ENCODE results near the gene KHDC1L.

Gene KHDC1L

DNA sequence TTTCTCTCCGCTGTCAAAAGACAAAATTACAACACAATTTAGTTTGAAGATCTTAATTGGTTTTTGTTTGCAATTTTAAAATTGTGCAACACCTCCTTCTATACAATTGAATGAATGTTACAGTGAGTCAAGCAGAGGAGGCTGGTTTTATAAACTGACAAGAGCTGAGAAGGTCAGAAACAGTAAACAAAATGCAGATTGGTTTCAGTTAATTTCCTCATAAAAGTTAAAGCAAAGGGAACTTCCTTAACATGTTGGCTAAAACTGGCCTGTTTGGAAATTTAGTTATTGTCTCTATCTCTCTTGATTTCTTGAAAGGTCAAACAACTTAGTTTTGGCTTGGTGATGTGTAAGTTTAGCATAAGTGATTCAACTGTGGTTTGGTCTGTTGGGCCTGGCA, 22.2 kb downstream of the KHDC1L start:
- no peak for ATAC-seq
- TF ChIP-seq ZNF70 (CRISPR knock-in tag; IDR thresholded peaks at IDR 0.05), result no peak
- no peak for TF ChIP-seq ZC3H10 (CRISPR knock-in tag; IDR thresholded peaks at IDR 0.05)
- TF ChIP-seq ESRRG (CRISPR knock-in tag; IDR thresholded peaks at IDR 0.05), result no peak
- no peak for TF ChIP-seq OSR1 (CRISPR knock-in tag; IDR thresholded peaks at IDR 0.05)
- TF ChIP-seq POU6F1 (CRISPR knock-in tag; IDR thresholded peaks at IDR 0.05; ENCODE audit: borderline replicate concordance, low read depth), result no peak
- no peak for TF ChIP-seq TCF4 (CRISPR knock-in tag; IDR thresholded peaks at IDR 0.05; ENCODE audit: borderline replicate concordance)
- TF ChIP-seq ARNTL (CRISPR knock-in tag; IDR thresholded peaks at IDR 0.05; ENCODE audit: borderline replicate concordance, low read depth), result no peak
- TF ChIP-seq SNAI2 (CRISPR knock-in tag; IDR thresholded peaks at IDR 0.05), result no peak
- TF ChIP-seq GLIS3 (CRISPR knock-in tag; IDR thresholded peaks at IDR 0.05), result no peak
- TF ChIP-seq ZFP30 (CRISPR knock-in tag; IDR thresholded peaks at IDR 0.05), result no peak
- no peak for TF ChIP-seq ZFP3 (CRISPR knock-in tag; IDR thresholded peaks at IDR 0.05)
- TF ChIP-seq PATZ1 (CRISPR knock-in tag; IDR thresholded peaks at IDR 0.05; ENCODE audit: borderline replicate concordance), result no peak
- TF ChIP-seq ZNF8 (CRISPR knock-in tag; IDR thresholded peaks at IDR 0.05), result no peak
- TF ChIP-seq RARB (CRISPR knock-in tag; IDR thresholded peaks at IDR 0.05), result no peak
- TF ChIP-seq ZNF565 (CRISPR knock-in tag; conservative IDR thresholded peaks at IDR 0.05; ENCODE audit: low read depth), result no peak
- TF ChIP-seq CREB5 (CRISPR knock-in tag; IDR thresholded peaks at IDR 0.05; ENCODE audit: low read depth), result no peak
- TF ChIP-seq ISL1 (CRISPR knock-in tag; IDR thresholded peaks at IDR 0.05), result no peak

- TF ChIP-seq CREB5 (CRISPR knock-in tag; IDR thresholded peaks at IDR 0.05; ENCODE audit: low read depth) (no peak), ZNF8 (CRISPR knock-in tag; IDR thresholded peaks at IDR 0.05) (no peak), ISL1 (CRISPR knock-in tag; IDR thresholded peaks at IDR 0.05) (no peak), ZFP3 (CRISPR knock-in tag; IDR thresholded peaks at IDR 0.05) (no peak), TCF4 (CRISPR knock-in tag; IDR thresholded peaks at IDR 0.05; ENCODE audit: borderline replicate concordance) (no peak)
- ATAC-seq, result peak; percentile 51; the same call in 2 of the 3 replicates
These were observed 24.6 kb downstream of the KHDC1L start for GRCh38 chr6:73200735-73201134.

- TF ChIP-seq PATZ1 (CRISPR knock-in tag; IDR thresholded peaks at IDR 0.05; ENCODE audit: borderline replicate concordance), result no peak
- TF ChIP-seq ZC3H10 (CRISPR knock-in tag; IDR thresholded peaks at IDR 0.05), result no peak
- no peak for TF ChIP-seq OSR1 (CRISPR knock-in tag; IDR thresholded peaks at IDR 0.05)
- no peak for TF ChIP-seq TSHZ2 (CRISPR knock-in tag; IDR thresholded peaks at IDR 0.05)
- no peak for TF ChIP-seq POU6F1 (CRISPR knock-in tag; IDR thresholded peaks at IDR 0.05; ENCODE audit: borderline replicate concordance, low read depth)
- TF ChIP-seq GLIS3 (CRISPR knock-in tag; IDR thresholded peaks at IDR 0.05), result no peak
- TF ChIP-seq ZFP30 (CRISPR knock-in tag; IDR thresholded peaks at IDR 0.05), result no peak
- no peak for ATAC-seq
These were observed 25.0 kb downstream of the KHDC1L start for GRCh38 chr6:73200247-73200646.

Data from SK-N-SH treated with all-trans-retinoic acid at 6 μM for 48 hours (cell line).